DND-41 (cell line): ENCODE data around the gene NR2F1.

Source experiments
- ATAC-seq: fragments of 200-7000 bp; cut with Tn5 transposase; 3 replicates; pipeline ENCODE4 v1.9.1; 2021; ENCODE audit warnings: low read depth; ENCODE audit not compliant: insufficient read depth
- DNase-seq: peaks from one replicate; pipeline ENCODE4 v3.0.0-alpha.2; 2020
- H2AFZ ChIP-seq: 2 replicates; pipeline ENCODE4 v1.6.0; 2012; ENCODE audit warnings: low read depth, low read length
- H3K27ac ChIP-seq: 2 replicates; pipeline ENCODE4 v1.5.1; 2012; ENCODE audit warnings: low read length, inconsistent platforms
- H3K27me3 ChIP-seq: fragments of 200-600 bp; sonication (generic); 2 replicates; pipeline ENCODE4 v1.6.0; 2012; ENCODE audit warnings: low read length, mild to moderate bottlenecking, inconsistent platforms; ENCODE audit not compliant: insufficient read depth, poor library complexity
- H3K36me3 ChIP-seq: 2 replicates; pipeline ENCODE4 v1.5.1; 2012; ENCODE audit warnings: low read length, inconsistent platforms; ENCODE audit not compliant: insufficient read depth
- H3K4me1 ChIP-seq: 2 replicates; pipeline ENCODE4 v1.5.1; 2012; ENCODE audit warnings: mild to moderate bottlenecking, low read length; ENCODE audit not compliant: insufficient read depth
- H3K4me2 ChIP-seq: 2 replicates; pipeline ENCODE4 v1.6.0; 2012; ENCODE audit warnings: mild to moderate bottlenecking, moderate library complexity, low read length, inconsistent platforms; ENCODE audit not compliant: insufficient read depth
- H3K4me3 ChIP-seq, 2 experiments: fragments of 200-600 bp in 1 of 2; shearing (Covaris generic) in 1 of 2; 2 replicates each; pipeline ENCODE4 v1.5.1; 2012 to 2016; ENCODE audit warnings: inconsistent platforms in 2 of 2, low read length in 2 of 2, mild to moderate bottlenecking in 2 of 2, low read depth in 1 of 2, moderate library complexity in 1 of 2
- H3K79me2 ChIP-seq: 2 replicates; pipeline ENCODE4 v1.6.0; 2012; ENCODE audit warnings: low read length, inconsistent platforms; ENCODE audit not compliant: insufficient read depth
- H3K9ac ChIP-seq: 2 replicates; pipeline ENCODE4 v1.6.0; 2012; ENCODE audit warnings: low read depth, mild to moderate bottlenecking, inconsistent platforms, low read length, moderate library complexity
- H3K9me3 ChIP-seq: 2 replicates; pipeline ENCODE4 v1.5.1; 2012; ENCODE audit warnings: low read length, moderate library complexity, mild to moderate bottlenecking, inconsistent platforms; ENCODE audit not compliant: insufficient read depth, severe bottlenecking
- H4K20me1 ChIP-seq: 2 replicates; pipeline ENCODE4 v1.6.0; 2012; ENCODE audit warnings: low read length; ENCODE audit not compliant: insufficient read depth
- CTCF ChIP-seq: IDR thresholded peaks from 2 replicates; pipeline ENCODE4 v1.5.1; 2012; ENCODE audit warnings: borderline replicate concordance, low read length, moderate library complexity, mild to moderate bottlenecking; ENCODE audit not compliant: poor library complexity, severe bottlenecking; ENCODE audit errors: extremely low read depth
- EZH2 ChIP-seq: IDR thresholded peaks from 3 replicates; pipeline ENCODE4 v1.6.1; 2012; ENCODE audit warnings: borderline replicate concordance, low read depth, mild to moderate bottlenecking, moderate library complexity, low read length, inconsistent platforms; ENCODE audit not compliant: severe bottlenecking

Gene NR2F1

DNA sequence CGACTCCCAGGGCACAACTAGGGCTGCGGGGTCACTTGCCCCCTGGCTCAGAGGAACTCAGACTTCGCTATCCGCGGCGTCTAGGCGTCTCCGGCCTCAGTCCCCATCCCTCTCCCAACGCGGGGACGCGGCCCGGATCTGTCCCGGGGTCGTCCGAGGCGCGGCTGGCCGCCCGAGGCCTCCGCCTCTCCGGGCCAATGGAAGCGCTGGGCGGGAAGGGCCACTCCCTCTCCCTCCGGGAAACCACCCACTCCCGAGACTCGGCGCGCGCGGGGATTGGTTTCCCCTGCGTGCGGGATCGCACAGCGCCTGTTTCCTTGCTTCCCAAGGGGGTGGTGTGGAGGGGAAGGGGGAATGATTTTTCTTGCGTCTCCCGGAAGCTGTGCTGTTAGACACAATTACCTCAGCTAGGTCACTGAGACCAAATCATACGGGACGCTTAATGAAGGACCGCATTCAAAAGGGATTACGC lies 38.3 kb downstream of the NR2F1 start:
- Histone ChIP-seq H3K79me2 (no peaks in the 10 kb centered on the region), H3K27me3 (no peaks in the 10 kb centered on the region), H3K36me3 (no peaks in the 10 kb centered on the region), H3K4me3 (no peak overlapping the region), H3K9me3 (no peaks in the 10 kb centered on the region), H3K4me2 (no peak overlapping the region), H4K20me1 (no peaks in the 10 kb centered on the region), H3K9ac (no peak overlapping the region), H2AFZ (no peak overlapping the region), H3K4me1 (no peaks in the 10 kb centered on the region), H3K27ac (no peak overlapping the region)
- no peak for ATAC-seq
- DNase-seq, result no peak
- TF ChIP-seq CTCF (no peak), EZH2 (no peak)

DNA sequence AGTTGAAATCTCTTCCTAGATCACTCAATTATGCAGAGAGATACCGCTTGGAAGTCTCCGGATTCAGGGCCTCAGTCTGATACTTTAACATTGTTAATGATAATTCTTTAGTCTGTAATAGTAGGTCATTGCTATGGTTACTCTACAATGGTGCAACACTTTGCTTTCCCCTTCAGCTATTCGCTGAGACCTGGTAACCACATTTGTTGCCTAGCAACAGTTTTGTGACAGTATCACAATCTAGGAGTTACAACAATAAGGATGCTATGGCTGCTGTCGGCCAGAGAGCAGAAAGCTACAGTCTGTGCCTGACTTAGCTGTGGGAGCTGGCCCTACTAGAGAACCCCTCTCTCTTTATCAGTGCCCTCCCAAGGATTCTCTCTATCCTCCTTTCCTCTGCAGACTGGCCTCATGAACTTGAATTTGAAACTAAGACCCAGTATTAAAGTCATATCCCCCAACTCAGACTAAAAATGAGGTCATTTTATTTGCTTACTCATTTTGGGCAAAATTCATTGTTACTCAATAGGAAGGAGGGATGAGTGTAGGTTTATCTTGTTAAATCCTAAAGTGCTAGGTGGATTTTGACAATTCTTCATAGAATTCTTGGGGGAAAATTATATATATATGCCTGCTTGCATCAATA lies 39.3 kb downstream of the NR2F1 start:
- DNase-seq (no peak), ATAC-seq (no peak)
- no peak overlapping the region for H3K4me2 ChIP-seq
- no peaks in the 10 kb centered on the region for H3K4me1 ChIP-seq
- H3K79me2 ChIP-seq, result no peaks in the 10 kb centered on the region
- H2AFZ ChIP-seq, result no peak overlapping the region
- H3K36me3 ChIP-seq, result no peaks in the 10 kb centered on the region
- no peak overlapping the region for H3K4me3 ChIP-seq
- no peaks in the 10 kb centered on the region for H3K27me3 ChIP-seq
- no peaks in the 10 kb centered on the region for H4K20me1 ChIP-seq
- no peak overlapping the region for H3K27ac ChIP-seq
- no peaks in the 10 kb centered on the region for H3K9me3 ChIP-seq
- no peak overlapping the region for H3K9ac ChIP-seq
- TF ChIP-seq EZH2, result no peak
- TF ChIP-seq CTCF, result no peak

- H3K79me2 ChIP-seq, result no peaks in the 10 kb centered on the region
- H3K27ac ChIP-seq, result no peak overlapping the region
- no peaks in the 10 kb centered on the region for H3K27me3 ChIP-seq
- H3K9ac ChIP-seq, result no peak overlapping the region
- no peaks in the 10 kb centered on the region for H4K20me1 ChIP-seq
- no peaks in the 10 kb centered on the region for H3K4me1 ChIP-seq
- H3K36me3 ChIP-seq, result no peaks in the 10 kb centered on the region
- no peak overlapping the region for H3K4me3 ChIP-seq
- TF ChIP-seq EZH2 (no peak), CTCF (no peak)
- no peaks in the 10 kb centered on the region for H3K9me3 ChIP-seq
- H2AFZ ChIP-seq, result no peak overlapping the region
- no peak for DNase-seq
- no peak for ATAC-seq
- H3K4me2 ChIP-seq, result no peak overlapping the region
Measured at GRCh38 chr5:93623153-93623552, 40.1 kb downstream of the NR2F1 start.

DNA sequence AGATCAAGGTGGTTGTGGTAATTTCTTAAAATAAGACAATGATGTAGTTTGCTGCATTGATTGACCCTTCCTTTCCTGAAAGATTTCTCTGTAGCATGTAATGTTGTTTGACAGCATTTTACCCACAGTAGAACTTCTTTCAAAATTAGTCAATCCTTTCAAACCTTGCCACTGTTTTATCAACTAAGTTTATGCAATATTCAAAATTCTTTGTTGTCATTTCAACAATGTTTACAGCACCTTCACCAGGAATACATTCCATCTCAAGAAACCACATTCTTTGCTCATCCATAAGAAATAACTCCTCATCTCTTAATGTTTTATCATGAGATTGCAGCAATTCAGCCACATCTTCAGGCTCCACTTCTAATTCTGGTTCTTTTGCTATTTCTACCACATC lies 43.8 kb downstream of the NR2F1 start:
- Histone ChIP-seq H3K79me2 (no peaks in the 10 kb centered on the region), H3K36me3 (no peaks in the 10 kb centered on the region), H3K27ac (no peak overlapping the region), H3K9ac (no peak overlapping the region), H3K4me3 (no peak overlapping the region), H3K9me3 (no peaks in the 10 kb centered on the region), H3K4me2 (no peak overlapping the region), H3K27me3 (no peaks in the 10 kb centered on the region), H3K4me1 (no peaks in the 10 kb centered on the region), H2AFZ (no peak overlapping the region), H4K20me1 (no peaks in the 10 kb centered on the region)
- no peak for DNase-seq
- TF ChIP-seq CTCF, result no peak
- no peak for TF ChIP-seq EZH2
- ATAC-seq, result no peak
